Measurements from ENCODE around the gene AQP11. TPM values are rescaled to one million over a fixed set of nuclear protein-coding genes. Genes with fewer than 3 reads are reported as not detected.

The AQP11 gene
- total RNA-seq, 1 experiment from 2014 or later: 0.20 TPM

DNA sequence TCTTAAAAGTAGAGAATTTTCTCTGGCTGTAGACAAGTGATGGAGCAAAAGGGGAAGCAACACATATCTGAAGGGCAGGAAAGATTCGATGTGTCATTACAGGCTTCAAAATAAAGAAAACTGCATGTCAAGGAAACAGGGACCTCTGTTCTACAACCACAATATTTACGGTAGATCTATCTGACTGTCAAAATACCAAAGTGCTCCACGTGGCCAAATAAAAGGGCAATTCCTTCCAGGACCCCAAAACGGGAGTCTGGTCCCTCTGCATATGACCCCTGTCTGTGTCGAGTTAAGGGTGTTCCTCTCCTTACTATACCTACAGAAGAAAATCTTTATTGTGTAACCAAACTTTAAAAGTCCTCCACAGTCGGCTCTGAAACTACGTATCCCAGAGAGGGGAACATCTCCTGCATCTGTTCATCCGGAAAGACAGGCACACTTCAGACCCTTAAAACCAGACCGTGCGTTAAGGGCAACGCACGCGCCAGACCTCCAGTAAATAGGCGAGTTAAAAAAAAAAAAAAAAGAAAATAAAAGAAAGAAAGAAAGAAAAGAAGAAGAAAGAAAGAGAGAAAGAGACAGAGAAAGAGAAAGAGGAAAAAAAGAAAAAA, 47.1 kb downstream of the AQP11 start:
- Histone ChIP-seq H4K20me1 (ENCODE audit: insufficient read depth) (no peaks in the 10 kb centered on the region; the same call in 1 of the 2 replicates), H3K9me3 (ENCODE audit: control insufficient read depth in 1 of 2, insufficient read depth in 1 of 2, low read depth in 1 of 2, low read length in 2 of 2) (no peaks in the 10 kb centered on the region), H3K4me1 (ENCODE audit: control insufficient read depth in 1 of 2, insufficient read depth in 2 of 2, low read length in 2 of 2) (peaks cover 7 to 16% of the 10 kb centered on the region in 2 experiments; a peak in 3 of 4 replicates), H3K79me2 (ENCODE audit: insufficient read depth, low read length) (peaks cover 58% of the 10 kb centered on the region), H3K4me2 (ENCODE audit: low read length) (peak overlapping the region; percentile 97), H3K9ac (ENCODE audit: low read length) (peak overlapping the region; percentile 92), H3K9me2 (ENCODE audit: insufficient read depth) (no peaks in the 10 kb centered on the region), H3K27me3 (ENCODE audit: insufficient read depth, low read length) (no peaks in the 10 kb centered on the region), H3K4me3 (replicated peaks in 1 of 2; ENCODE audit: low read depth in 1 of 2, low read length in 2 of 2) (peak overlapping the region; percentile 91 to 94), H2AFZ (ENCODE audit: low read depth, low read length, poor library complexity, severe bottlenecking) (no peak overlapping the region), H3K36me3 (ENCODE audit: control insufficient read depth in 1 of 2, insufficient read depth in 2 of 2, low read length in 2 of 2) (peaks cover 0 to 9% of the 10 kb centered on the region in 2 experiments; a peak in 1 of 4 replicates), H3K27ac (ENCODE audit: low read depth, low read length) (peak overlapping the region; percentile 80)
- RAD21 ChIA-PET (ENCODE audit: low non-redundant PET in 1 of 2, low total read pairs in 2 of 2, uncharacterized antibody in 2 of 2, unreplicated experiment in 2 of 2): no interaction called here
- POLR2A ChIA-PET: no interaction called here
- ATAC-seq (no peak), DNase-seq (ENCODE audit: low read depth, low spot score) (no peak)
- no peak for TF ChIP-seq EGR1 (IDR thresholded peaks at IDR 0.05; ENCODE audit: low read depth)
- TF ChIP-seq, protein P1, sequence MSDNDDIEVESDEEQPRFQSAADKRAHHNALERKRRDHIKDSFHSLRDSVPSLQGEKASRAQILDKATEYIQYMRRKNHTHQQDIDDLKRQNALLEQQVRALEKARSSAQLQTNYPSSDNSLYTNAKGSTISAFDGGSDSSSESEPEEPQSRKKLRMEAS (IDR thresholded peaks at IDR 0.05): peak; percentile 22; the same call in 1 of the 2 replicates
- BruUV-seq (replicated peaks): TSS peak; percentile 74
- intact Hi-C loops (cut with micrococcal nuclease): no loop called here
- CTCF ChIA-PET: no interaction called here

DNA sequence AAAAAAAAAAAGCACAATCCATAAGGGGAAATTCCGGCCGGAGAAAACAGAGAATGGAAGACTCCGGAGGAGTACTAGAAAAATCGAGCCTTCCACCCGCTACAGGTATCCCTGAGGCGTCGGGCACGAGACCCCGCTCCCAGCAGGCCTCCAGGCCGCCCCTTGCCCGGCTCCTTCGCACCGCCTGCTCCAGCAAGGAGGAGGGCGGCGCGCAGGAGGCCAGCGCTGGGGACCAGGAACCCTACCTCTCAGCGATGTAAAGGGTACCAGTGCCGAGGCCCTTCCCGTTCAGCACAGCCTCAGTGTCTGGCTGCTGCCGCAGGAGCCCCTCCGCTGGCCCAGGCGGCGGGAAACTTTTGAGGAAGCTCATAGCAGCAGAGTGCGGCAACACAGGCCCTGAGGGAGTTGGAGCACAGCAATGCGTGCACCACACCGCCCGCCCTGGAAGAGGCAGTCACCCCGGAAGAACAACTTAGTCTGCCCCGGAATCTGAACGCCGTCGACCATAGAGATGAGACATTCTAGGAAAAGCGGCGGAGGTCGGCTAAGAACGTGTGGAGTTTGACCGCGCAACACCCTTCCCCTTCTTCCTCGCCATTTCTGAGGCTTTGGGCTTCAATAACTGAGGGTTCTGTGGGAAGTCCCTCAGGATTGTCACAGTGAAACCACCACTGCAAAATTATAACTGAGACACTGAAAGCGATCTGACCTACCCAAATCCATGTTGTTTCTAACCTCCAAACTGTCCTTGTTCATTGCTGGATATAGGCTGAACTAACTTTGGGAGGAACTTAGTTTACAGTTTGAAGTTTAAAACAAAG, 47.8 kb downstream of the AQP11 start, which contains the start of gene CLNS1A:
CLNS1A (minus strand) TSS at position 450 of the 821 bp plus-strand sequence; CDS start at position 370, 80 bp downstream.
- POLR2A ChIA-PET: no interaction called here
- no peaks in the 10 kb centered on the region for H3K27me3 ChIP-seq (ENCODE audit: insufficient read depth, low read length)
- peak within 1 kb of the TSS; percentile 92 for H3K9ac ChIP-seq (ENCODE audit: low read length)
- H3K4me3 ChIP-seq (replicated peaks in 1 of 2; ENCODE audit: low read depth in 1 of 2, low read length in 2 of 2): peak within 1 kb of the TSS; percentile 91 to 94
- peak within 1 kb of the TSS; percentile 80 for H3K27ac ChIP-seq (ENCODE audit: low read depth, low read length)
- DNase-seq (ENCODE audit: low read depth, low spot score) (peak; percentile 82), ATAC-seq (peak; percentile 96)
- peaks cover 0 to 3% of the 10 kb centered on the region in 2 experiments; a peak in 1 of 4 replicates for H3K36me3 ChIP-seq (ENCODE audit: control insufficient read depth in 1 of 2, insufficient read depth in 2 of 2, low read length in 2 of 2)
- H2AFZ ChIP-seq (ENCODE audit: low read depth, low read length, poor library complexity, severe bottlenecking): peak within 1 kb of the TSS; percentile 81
- CTCF ChIA-PET: interaction anchor here (1.3 kb wide), 1 partner anchor 362 kb away, joined by 3 read pairs; no protein-coding TSS in a partner anchor
- intact Hi-C loops (cut with micrococcal nuclease): no loop called here
- peaks cover 7 to 16% of the 10 kb centered on the region in 2 experiments; a peak in 3 of 4 replicates for H3K4me1 ChIP-seq (ENCODE audit: control insufficient read depth in 1 of 2, insufficient read depth in 2 of 2, low read length in 2 of 2)
- H3K9me2 ChIP-seq (ENCODE audit: insufficient read depth): no peaks in the 10 kb centered on the region
- H3K4me2 ChIP-seq (ENCODE audit: low read length): peak within 1 kb of the TSS; percentile 97
- peaks cover 51% of the 10 kb centered on the region for H3K79me2 ChIP-seq (ENCODE audit: insufficient read depth, low read length)
- RAD21 ChIA-PET (ENCODE audit: low non-redundant PET in 1 of 2, low total read pairs in 2 of 2, uncharacterized antibody in 2 of 2, unreplicated experiment in 2 of 2): no interaction called here
- H3K9me3 ChIP-seq (ENCODE audit: control insufficient read depth in 1 of 2, insufficient read depth in 1 of 2, low read depth in 1 of 2, low read length in 2 of 2): no peaks in the 10 kb centered on the region
- no TSS peak for BruUV-seq (replicated peaks)
- H4K20me1 ChIP-seq (ENCODE audit: insufficient read depth): no peaks in the 10 kb centered on the region; the same call in 1 of the 2 replicates
- peak; percentile 53; the same call in 1 of the 2 replicates for TF ChIP-seq ELF1 (IDR thresholded peaks at IDR 0.05; ENCODE audit: borderline replicate concordance, low read depth)
- TF ChIP-seq TCF7L2 (IDR thresholded peaks at IDR 0.05; ENCODE audit: borderline replicate concordance, extremely low read depth, insufficient read depth, insufficient read length): peak; percentile 41
- no peak for TF ChIP-seq FOSL1 (IDR thresholded peaks at IDR 0.05; ENCODE audit: low read depth)
- TF ChIP-seq EZH2 (IDR thresholded peaks at IDR 0.05): no peak
- TF ChIP-seq SIN3A (IDR thresholded peaks at IDR 0.05; ENCODE audit: low read depth): peak; percentile 82
- TF ChIP-seq JUND (IDR thresholded peaks at IDR 0.05): no peak; the same call in 1 of the 2 replicates
- no peak for TF ChIP-seq ZNF274 (IDR thresholded peaks at IDR 0.05; ENCODE audit: low read depth, low read length)
- peak; percentile 97 for TF ChIP-seq POLR2AphosphoS5 (IDR thresholded peaks at IDR 0.05; ENCODE audit: low read depth, low read length)
- no peak; the same call in 1 of the 2 replicates for TF ChIP-seq RAD21 (IDR thresholded peaks at IDR 0.05; ENCODE audit: low read depth)
- 0 out of 2 replicates have a peak, but pooled peaks have one; percentile 1 for TF ChIP-seq SRF (IDR thresholded peaks at IDR 0.05; ENCODE audit: low read depth)
- TF ChIP-seq SP1 (IDR thresholded peaks at IDR 0.05; ENCODE audit: low read depth): 0 out of 2 replicates have a peak, but pooled peaks have one; percentile 53
- TF ChIP-seq, protein P2, sequence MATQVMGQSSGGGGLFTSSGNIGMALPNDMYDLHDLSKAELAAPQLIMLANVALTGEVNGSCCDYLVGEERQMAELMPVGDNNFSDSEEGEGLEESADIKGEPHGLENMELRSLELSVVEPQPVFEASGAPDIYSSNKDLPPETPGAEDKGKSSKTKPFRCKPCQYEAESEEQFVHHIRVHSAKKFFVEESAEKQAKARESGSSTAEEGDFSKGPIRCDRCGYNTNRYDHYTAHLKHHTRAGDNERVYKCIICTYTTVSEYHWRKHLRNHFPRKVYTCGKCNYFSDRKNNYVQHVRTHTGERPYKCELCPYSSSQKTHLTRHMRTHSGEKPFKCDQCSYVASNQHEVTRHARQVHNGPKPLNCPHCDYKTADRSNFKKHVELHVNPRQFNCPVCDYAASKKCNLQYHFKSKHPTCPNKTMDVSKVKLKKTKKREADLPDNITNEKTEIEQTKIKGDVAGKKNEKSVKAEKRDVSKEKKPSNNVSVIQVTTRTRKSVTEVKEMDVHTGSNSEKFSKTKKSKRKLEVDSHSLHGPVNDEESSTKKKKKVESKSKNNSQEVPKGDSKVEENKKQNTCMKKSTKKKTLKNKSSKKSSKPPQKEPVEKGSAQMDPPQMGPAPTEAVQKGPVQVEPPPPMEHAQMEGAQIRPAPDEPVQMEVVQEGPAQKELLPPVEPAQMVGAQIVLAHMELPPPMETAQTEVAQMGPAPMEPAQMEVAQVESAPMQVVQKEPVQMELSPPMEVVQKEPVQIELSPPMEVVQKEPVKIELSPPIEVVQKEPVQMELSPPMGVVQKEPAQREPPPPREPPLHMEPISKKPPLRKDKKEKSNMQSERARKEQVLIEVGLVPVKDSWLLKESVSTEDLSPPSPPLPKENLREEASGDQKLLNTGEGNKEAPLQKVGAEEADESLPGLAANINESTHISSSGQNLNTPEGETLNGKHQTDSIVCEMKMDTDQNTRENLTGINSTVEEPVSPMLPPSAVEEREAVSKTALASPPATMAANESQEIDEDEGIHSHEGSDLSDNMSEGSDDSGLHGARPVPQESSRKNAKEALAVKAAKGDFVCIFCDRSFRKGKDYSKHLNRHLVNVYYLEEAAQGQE (IDR thresholded peaks at IDR 0.05; ENCODE audit: low read depth): no peak
- TF ChIP-seq YY1 (IDR thresholded peaks at IDR 0.05; ENCODE audit: extremely low read depth, insufficient replicate concordance, low read depth, low read length): peak; percentile 83
- peak; percentile 69 for TF ChIP-seq CBX3 (IDR thresholded peaks at IDR 0.05; ENCODE audit: low read depth)
